HEK293 (cell line): ENCODE results near the gene CLK1.
A peak's percentile ranks its signal among the peaks of the same experiment; 100 is the strongest.

Source experiments
- KLF1 ChIP-seq: fragments of 450-650 bp; formaldehyde crosslinking; IDR thresholded peaks from 2 replicates; pipeline ENCODE4 v1.5.1; 2016; ENCODE audit warnings: missing biosample characterization, missing genetic modification characterization
- KLF10 ChIP-seq: fragments of 450-650 bp; IDR thresholded peaks from 2 replicates; pipeline ENCODE4 v1.5.1; 2018; ENCODE audit warnings: missing biosample characterization, mild to moderate bottlenecking, missing genetic modification characterization
- KLF7 ChIP-seq: fragments of 450-650 bp; formaldehyde crosslinking; IDR thresholded peaks from 2 replicates; pipeline ENCODE4 v1.5.1; 2016; ENCODE audit warnings: missing biosample characterization, missing genetic modification characterization, borderline replicate concordance
- KLF9 ChIP-seq: fragments of 450-650 bp; formaldehyde crosslinking; IDR thresholded peaks from 2 replicates; pipeline ENCODE4 v1.5.1; 2016; ENCODE audit warnings: missing biosample characterization, missing genetic modification characterization, low read depth
- OSR2 ChIP-seq: fragments of 450-650 bp; formaldehyde crosslinking; IDR thresholded peaks from 2 replicates; pipeline ENCODE4 v1.5.1; 2016; ENCODE audit warnings: missing biosample characterization, missing genetic modification characterization
- OVOL3 ChIP-seq: fragments of 450-650 bp; formaldehyde crosslinking; IDR thresholded peaks from 2 replicates; pipeline ENCODE4 v1.5.1; 2016; ENCODE audit warnings: missing biosample characterization, missing genetic modification characterization
- PRDM2 ChIP-seq: fragments of 450-650 bp; formaldehyde crosslinking; IDR thresholded peaks from 2 replicates; pipeline ENCODE4 v1.5.1; 2016; ENCODE audit warnings: missing biosample characterization, missing genetic modification characterization, borderline replicate concordance
- REST ChIP-seq: fragments of 450-650 bp; formaldehyde crosslinking; IDR thresholded peaks from 2 replicates; pipeline ENCODE4 v1.5.1; 2016; ENCODE audit warnings: missing biosample characterization, missing genetic modification characterization
- TRIM28 ChIP-seq: IDR thresholded peaks from 2 replicates; pipeline ENCODE4 v1.6.1; 2011; ENCODE audit warnings: low read length, control low read depth, borderline replicate concordance
- YY1 ChIP-seq: fragments of 450-650 bp; formaldehyde crosslinking; IDR thresholded peaks from 2 replicates; pipeline ENCODE4 v1.5.1; 2018; ENCODE audit warnings: missing biosample characterization, missing genetic modification characterization
- ZBTB10 ChIP-seq: fragments of 450-650 bp; formaldehyde crosslinking; IDR thresholded peaks from 2 replicates; pipeline ENCODE4 v1.5.1; 2016; ENCODE audit warnings: missing biosample characterization, missing genetic modification characterization
- ZBTB21 ChIP-seq: fragments of 450-650 bp; formaldehyde crosslinking; IDR thresholded peaks from 2 replicates; pipeline ENCODE4 v1.5.1; 2017; ENCODE audit warnings: missing biosample characterization, missing genetic modification characterization
- ZBTB44 ChIP-seq: fragments of 450-650 bp; IDR thresholded peaks from 2 replicates; pipeline ENCODE4 v1.5.1; 2018; ENCODE audit warnings: missing biosample characterization, mild to moderate bottlenecking, missing genetic modification characterization
- ZBTB7A ChIP-seq: fragments of 450-650 bp; formaldehyde crosslinking; IDR thresholded peaks from 2 replicates; pipeline ENCODE4 v1.5.1; 2016; ENCODE audit warnings: low read depth, missing biosample characterization, missing genetic modification characterization
- ZEB2 ChIP-seq: fragments of 450-650 bp; formaldehyde crosslinking; IDR thresholded peaks from 2 replicates; pipeline ENCODE4 v1.5.1; 2016; ENCODE audit warnings: missing biosample characterization, missing genetic modification characterization
- ZFP41 ChIP-seq: fragments of 450-650 bp; formaldehyde crosslinking; IDR thresholded peaks from 2 replicates; pipeline ENCODE4 v1.5.1; 2016; ENCODE audit warnings: missing biosample characterization, missing genetic modification characterization, borderline replicate concordance
- ZNF112 ChIP-seq: fragments of 450-650 bp; formaldehyde crosslinking; IDR thresholded peaks from 2 replicates; pipeline ENCODE4 v1.5.0; 2017; ENCODE audit warnings: missing biosample characterization, missing genetic modification characterization
- ZNF169 ChIP-seq: fragments of 450-650 bp; formaldehyde crosslinking; IDR thresholded peaks from 2 replicates; pipeline ENCODE4 v1.5.1; 2016; ENCODE audit warnings: missing biosample characterization, missing genetic modification characterization
- ZNF211 ChIP-seq: fragments of 450-650 bp; formaldehyde crosslinking; IDR thresholded peaks from 2 replicates; pipeline ENCODE4 v1.5.1; 2016; ENCODE audit warnings: low read depth, missing biosample characterization, missing genetic modification characterization
- ZNF24 ChIP-seq: fragments of 450-650 bp; formaldehyde crosslinking; IDR thresholded peaks from 2 replicates; pipeline ENCODE4 v1.5.1; 2016; ENCODE audit warnings: missing biosample characterization, missing genetic modification characterization
- ZNF473 ChIP-seq: fragments of 450-650 bp; formaldehyde crosslinking; IDR thresholded peaks from 2 replicates; pipeline ENCODE4 v1.5.1; 2017; ENCODE audit warnings: missing biosample characterization, missing genetic modification characterization
- ZNF501 ChIP-seq: fragments of 450-650 bp; formaldehyde crosslinking; IDR thresholded peaks from 2 replicates; pipeline ENCODE4 v1.5.1; 2016; ENCODE audit warnings: missing biosample characterization, missing genetic modification characterization
- ZNF621 ChIP-seq: fragments of 450-650 bp; formaldehyde crosslinking; IDR thresholded peaks from 2 replicates; pipeline ENCODE4 v1.5.1; 2017; ENCODE audit warnings: missing biosample characterization, missing genetic modification characterization
- ZNF664 ChIP-seq: fragments of 450-650 bp; formaldehyde crosslinking; IDR thresholded peaks from 2 replicates; pipeline ENCODE4 v1.5.1; 2016; ENCODE audit warnings: missing biosample characterization, missing genetic modification characterization
- ZNF791 ChIP-seq: fragments of 450-650 bp; formaldehyde crosslinking; IDR thresholded peaks from 2 replicates; pipeline ENCODE4 v1.5.1; 2016; ENCODE audit warnings: missing biosample characterization, missing genetic modification characterization
- ZNF792 ChIP-seq: fragments of 450-650 bp; formaldehyde crosslinking; IDR thresholded peaks from 2 replicates; pipeline ENCODE4 v1.5.1; 2016; ENCODE audit warnings: missing biosample characterization, missing genetic modification characterization
- ZSCAN18 ChIP-seq: fragments of 450-650 bp; formaldehyde crosslinking; IDR thresholded peaks from 2 replicates; pipeline ENCODE4 v1.5.1; 2016; ENCODE audit warnings: missing biosample characterization, missing genetic modification characterization

The CLK1 gene

GRCh38 chr2:200862532-200863000, 1.9 kb downstream of the CLK1 start (continued):
- TF ChIP-seq ZBTB21 (tag by site-specific recombination) (peak; percentile 74; the same call in 1 of the 2 replicates), ZNF501 (tag by site-specific recombination) (no peak), ZEB2 (tag by site-specific recombination) (no peak), TRIM28 (no peak), ZBTB10 (no peak), ZNF24 (tag by site-specific recombination) (0 out of 2 replicates have a peak, but pooled peaks have one; percentile 18), ZFP41 (tag by site-specific recombination) (no peak), OVOL3 (tag by site-specific recombination) (peak; percentile 49; the same call in 1 of the 2 replicates), OSR2 (peak; percentile 55), KLF10 (tag by site-specific recombination) (no peak), KLF9 (tag by site-specific recombination) (no peak), REST (tag by site-specific recombination) (no peak), ZNF473 (tag by site-specific recombination) (no peak), YY1 (tag by site-specific recombination) (no peak), ZNF211 (no peak), ZSCAN18 (tag by site-specific recombination) (no peak), ZNF621 (tag by site-specific recombination) (no peak), ZBTB44 (peak; percentile 35; the same call in 1 of the 2 replicates), KLF1 (tag by site-specific recombination) (no peak), ZNF169 (tag by site-specific recombination) (no peak), ZBTB7A (tag by site-specific recombination) (no peak), ZNF664 (tag by site-specific recombination) (no peak; the same call in 1 of the 2 replicates), KLF7 (tag by site-specific recombination) (no peak), PRDM2 (tag by site-specific recombination) (no peak), ZNF792 (tag by site-specific recombination) (no peak), ZNF791 (tag by site-specific recombination) (no peak), ZNF112 (no peak)
